Tibial nerve (tissue), 4 donors: ENCODE measurements around the gene FAM3B.

Source experiments
- EP300 ChIP-seq, 2 donors: sonication (generic); formaldehyde crosslinking; IDR thresholded peaks; one replicate each; pipeline ENCODE4 v1.6.1; 2017; ENCODE audit warnings: antibody characterized with exemption in 2 of 2, mild to moderate bottlenecking in 1 of 2
- POLR2A ChIP-seq, 2 donors: fragments of 450-650 bp; IDR thresholded peaks; one replicate each; pipeline ENCODE4 v1.6.1; 2017; ENCODE audit warnings: antibody characterized with exemption in 2 of 2, mild to moderate bottlenecking in 2 of 2, moderate library complexity in 2 of 2
- TF ChIP-seq, protein P1 (sequence below), 5 experiments: fragments of 200-600 bp in 3 of 5; fragments of 450-650 bp in 2 of 5; sonication (generic) in 3 of 5; IDR thresholded peaks; one replicate each; pipeline ENCODE4 v1.5.1; 2016 to 2019; ENCODE audit warnings: antibody characterized with exemption in 5 of 5, mild to moderate bottlenecking in 3 of 5, moderate library complexity in 2 of 5

DNA sequence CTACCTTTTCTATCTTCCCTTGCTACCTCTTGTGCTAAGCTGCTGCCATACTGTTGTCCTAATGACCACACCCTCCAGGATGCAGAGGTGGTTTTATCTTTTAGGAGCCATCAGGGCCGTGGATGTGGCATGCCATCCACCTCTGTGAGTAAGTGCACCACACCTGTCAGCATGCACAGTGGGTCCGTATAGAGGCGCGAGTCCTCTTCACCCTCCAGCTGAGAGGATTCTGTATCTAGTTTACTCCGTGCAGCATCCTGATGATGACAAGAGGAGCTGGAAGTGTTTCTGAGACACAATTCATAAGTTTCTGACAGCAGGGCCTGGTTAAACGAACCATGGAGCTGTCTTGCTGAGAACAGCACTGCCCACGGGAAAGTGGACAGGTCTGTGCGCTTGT lies 11.2 kb downstream of the FAM3B start:
- TF ChIP-seq, protein P1, sequence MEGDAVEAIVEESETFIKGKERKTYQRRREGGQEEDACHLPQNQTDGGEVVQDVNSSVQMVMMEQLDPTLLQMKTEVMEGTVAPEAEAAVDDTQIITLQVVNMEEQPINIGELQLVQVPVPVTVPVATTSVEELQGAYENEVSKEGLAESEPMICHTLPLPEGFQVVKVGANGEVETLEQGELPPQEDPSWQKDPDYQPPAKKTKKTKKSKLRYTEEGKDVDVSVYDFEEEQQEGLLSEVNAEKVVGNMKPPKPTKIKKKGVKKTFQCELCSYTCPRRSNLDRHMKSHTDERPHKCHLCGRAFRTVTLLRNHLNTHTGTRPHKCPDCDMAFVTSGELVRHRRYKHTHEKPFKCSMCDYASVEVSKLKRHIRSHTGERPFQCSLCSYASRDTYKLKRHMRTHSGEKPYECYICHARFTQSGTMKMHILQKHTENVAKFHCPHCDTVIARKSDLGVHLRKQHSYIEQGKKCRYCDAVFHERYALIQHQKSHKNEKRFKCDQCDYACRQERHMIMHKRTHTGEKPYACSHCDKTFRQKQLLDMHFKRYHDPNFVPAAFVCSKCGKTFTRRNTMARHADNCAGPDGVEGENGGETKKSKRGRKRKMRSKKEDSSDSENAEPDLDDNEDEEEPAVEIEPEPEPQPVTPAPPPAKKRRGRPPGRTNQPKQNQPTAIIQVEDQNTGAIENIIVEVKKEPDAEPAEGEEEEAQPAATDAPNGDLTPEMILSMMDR (IDR thresholded peaks at IDR 0.05) = no peak
- no peak for TF ChIP-seq EP300 (IDR thresholded peaks at IDR 0.05)
- no peak for TF ChIP-seq POLR2A (IDR thresholded peaks at IDR 0.05)
